ENCODE results near the gene COPG1. TPM values are rescaled to one million over a fixed set of nuclear protein-coding genes. Genes with fewer than 3 reads are reported as not detected.

The COPG1 gene
- total and polyA plus RNA-seq, 9 of the 15 experiments (the other 6 are each of a cell fraction or from before 2014, with no cell fraction given), result 40.3 to 105 (median 62.4) TPM

- TF ChIP-seq ZNF232 (CRISPR knock-in tag; IDR thresholded peaks at IDR 0.05) (no peak), ZNF384 (IDR thresholded peaks at IDR 0.05; ENCODE audit: low read depth, low read length) (peak; percentile 80), ARID3B (CRISPR knock-in tag; IDR thresholded peaks at IDR 0.05; ENCODE audit: borderline replicate concordance) (no peak), FOS (IDR thresholded peaks at IDR 0.05; ENCODE audit: extremely low read depth, insufficient read length) (peak; percentile 25), KAT7 (CRISPR knock-in tag; IDR thresholded peaks at IDR 0.05; ENCODE audit: borderline replicate concordance) (no peak), CEBPG (CRISPR knock-in tag; IDR thresholded peaks at IDR 0.05) (no peak), CEBPG (tag; conservative IDR thresholded peaks at IDR 0.05 in 1 of 2, IDR thresholded peaks at IDR 0.05 in 1 of 2) (peak in 1 of 2 experiments; percentile 58; a peak in 2 of 4 replicates), TCF3 (CRISPR knock-in tag; IDR thresholded peaks at IDR 0.05) (no peak), HLTF (IDR thresholded peaks at IDR 0.05) (no peak), TSC22D4 (tag; IDR thresholded peaks at IDR 0.05) (no peak), NFE2 (IDR thresholded peaks at IDR 0.05; ENCODE audit: low read depth) (0 out of 2 replicates have a peak, but pooled peaks have one; percentile 21), MEIS2 (IDR thresholded peaks at IDR 0.05; ENCODE audit: partially characterized antibody) (peak; percentile 53), CREB3L1 (IDR thresholded peaks at IDR 0.05; ENCODE audit: borderline replicate concordance, low read depth) (no peak), NR0B1 (IDR thresholded peaks at IDR 0.05; ENCODE audit: partially characterized antibody) (no peak)
- TF ChIP-seq, protein P1, sequence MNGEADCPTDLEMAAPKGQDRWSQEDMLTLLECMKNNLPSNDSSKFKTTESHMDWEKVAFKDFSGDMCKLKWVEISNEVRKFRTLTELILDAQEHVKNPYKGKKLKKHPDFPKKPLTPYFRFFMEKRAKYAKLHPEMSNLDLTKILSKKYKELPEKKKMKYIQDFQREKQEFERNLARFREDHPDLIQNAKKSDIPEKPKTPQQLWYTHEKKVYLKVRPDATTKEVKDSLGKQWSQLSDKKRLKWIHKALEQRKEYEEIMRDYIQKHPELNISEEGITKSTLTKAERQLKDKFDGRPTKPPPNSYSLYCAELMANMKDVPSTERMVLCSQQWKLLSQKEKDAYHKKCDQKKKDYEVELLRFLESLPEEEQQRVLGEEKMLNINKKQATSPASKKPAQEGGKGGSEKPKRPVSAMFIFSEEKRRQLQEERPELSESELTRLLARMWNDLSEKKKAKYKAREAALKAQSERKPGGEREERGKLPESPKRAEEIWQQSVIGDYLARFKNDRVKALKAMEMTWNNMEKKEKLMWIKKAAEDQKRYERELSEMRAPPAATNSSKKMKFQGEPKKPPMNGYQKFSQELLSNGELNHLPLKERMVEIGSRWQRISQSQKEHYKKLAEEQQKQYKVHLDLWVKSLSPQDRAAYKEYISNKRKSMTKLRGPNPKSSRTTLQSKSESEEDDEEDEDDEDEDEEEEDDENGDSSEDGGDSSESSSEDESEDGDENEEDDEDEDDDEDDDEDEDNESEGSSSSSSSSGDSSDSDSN (IDR thresholded peaks at IDR 0.05; ENCODE audit: borderline replicate concordance in 1 of 2, low read depth in 2 of 2, low read length in 2 of 2), result no peak
- TF ChIP-seq, protein P2, sequence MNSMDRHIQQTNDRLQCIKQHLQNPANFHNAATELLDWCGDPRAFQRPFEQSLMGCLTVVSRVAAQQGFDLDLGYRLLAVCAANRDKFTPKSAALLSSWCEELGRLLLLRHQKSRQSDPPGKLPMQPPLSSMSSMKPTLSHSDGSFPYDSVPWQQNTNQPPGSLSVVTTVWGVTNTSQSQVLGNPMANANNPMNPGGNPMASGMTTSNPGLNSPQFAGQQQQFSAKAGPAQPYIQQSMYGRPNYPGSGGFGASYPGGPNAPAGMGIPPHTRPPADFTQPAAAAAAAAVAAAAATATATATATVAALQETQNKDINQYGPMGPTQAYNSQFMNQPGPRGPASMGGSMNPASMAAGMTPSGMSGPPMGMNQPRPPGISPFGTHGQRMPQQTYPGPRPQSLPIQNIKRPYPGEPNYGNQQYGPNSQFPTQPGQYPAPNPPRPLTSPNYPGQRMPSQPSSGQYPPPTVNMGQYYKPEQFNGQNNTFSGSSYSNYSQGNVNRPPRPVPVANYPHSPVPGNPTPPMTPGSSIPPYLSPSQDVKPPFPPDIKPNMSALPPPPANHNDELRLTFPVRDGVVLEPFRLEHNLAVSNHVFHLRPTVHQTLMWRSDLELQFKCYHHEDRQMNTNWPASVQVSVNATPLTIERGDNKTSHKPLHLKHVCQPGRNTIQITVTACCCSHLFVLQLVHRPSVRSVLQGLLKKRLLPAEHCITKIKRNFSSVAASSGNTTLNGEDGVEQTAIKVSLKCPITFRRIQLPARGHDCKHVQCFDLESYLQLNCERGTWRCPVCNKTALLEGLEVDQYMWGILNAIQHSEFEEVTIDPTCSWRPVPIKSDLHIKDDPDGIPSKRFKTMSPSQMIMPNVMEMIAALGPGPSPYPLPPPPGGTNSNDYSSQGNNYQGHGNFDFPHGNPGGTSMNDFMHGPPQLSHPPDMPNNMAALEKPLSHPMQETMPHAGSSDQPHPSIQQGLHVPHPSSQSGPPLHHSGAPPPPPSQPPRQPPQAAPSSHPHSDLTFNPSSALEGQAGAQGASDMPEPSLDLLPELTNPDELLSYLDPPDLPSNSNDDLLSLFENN (IDR thresholded peaks at IDR 0.05; ENCODE audit: low read depth in 2 of 2, low read length in 2 of 2), result no peak
Observed at GRCh38 chr3:129230311-129231019, 18.9 kb upstream of the COPG1 start (continued).

All from K562 (cell line).